NCI-H510A treated with DMSO at 0.1 percent for 48 hours (cell line): ENCODE measurements around the gene CRY2.
"Not testable (repeated sequence)": the region's sequence is repeated elsewhere in the genome, so short reads cannot be mapped to it uniquely, and the experiment has no call there.

ENCODE experiments used
- DNase-seq: peaks from one replicate; lab custom pipeline; 2025; lab: John Stamatoyannopoulos, UW

Gene CRY2

GRCh38 chr11:45899448-45900174 lies 52.3 kb downstream of the CRY2 start:
- DNase-seq: peak; percentile 24

GRCh38 chr11:45900175-45900800 lies 53.0 kb downstream of the CRY2 start:
- not testable (repeated sequence) for DNase-seq

- no peak for DNase-seq
Observed at GRCh38 chr11:45900916-45901617, 53.8 kb downstream of the CRY2 start.

GRCh38 chr11:45901626-45902025 lies 54.4 kb downstream of the CRY2 start:
- DNase-seq: no peak

GRCh38 chr11:45902452-45903380 lies 55.4 kb downstream of the CRY2 start:
- DNase-seq: no peak

GRCh38 chr11:45904309-45904915 lies 57.1 kb downstream of the CRY2 start:
- DNase-seq: no peak

GRCh38 chr11:45905095-45905494 lies 57.8 kb downstream of the CRY2 start:
- no peak for DNase-seq

- DNase-seq: not testable (repeated sequence)
Observed at GRCh38 chr11:45905576-45905975, 58.3 kb downstream of the CRY2 start.

GRCh38 chr11:45906096-45906682 lies 58.9 kb downstream of the CRY2 start:
- no peak for DNase-seq

GRCh38 chr11:45906965-45907611 lies 59.8 kb downstream of the CRY2 start, which contains the start of gene FREY1:
Gene FREY1 (minus strand): TSS chr11:45907271. CDS start chr11:45907245, 26 bp downstream.
- DNase-seq: no peak

- DNase-seq: no peak
Observed at GRCh38 chr11:45907911-45908370, 60.7 kb downstream of the CRY2 start.

- no peak for DNase-seq
Observed at GRCh38 chr11:45909594-45910475, 62.6 kb downstream of the CRY2 start.

GRCh38 chr11:45910623-45911022 lies 63.3 kb downstream of the CRY2 start:
- no peak for DNase-seq

- no peak for DNase-seq
Observed at GRCh38 chr11:45913514-45913913, 66.2 kb downstream of the CRY2 start.

- no peak for DNase-seq
Observed at GRCh38 chr11:45913942-45914635, 66.8 kb downstream of the CRY2 start.

GRCh38 chr11:45915446-45915845 lies 68.2 kb downstream of the CRY2 start:
- no peak for DNase-seq

- DNase-seq: no peak
Observed at GRCh38 chr11:45917286-45917622, 70.0 kb downstream of the CRY2 start.

GRCh38 chr11:45917623-45918330 lies 70.5 kb downstream of the CRY2 start, which contains the start of gene PEX16:
Gene PEX16 (minus strand): TSS chr11:45917877. CDS start chr11:45917811, 66 bp downstream.
- peak; percentile 52 for DNase-seq
